ENCODE results near the gene MEG3. TPM values are rescaled to one million over a fixed set of nuclear protein-coding genes. Genes with fewer than 3 reads are reported as not detected.

Gene MEG3
- total and polyA plus RNA-seq, 2 of the 8 experiments (the other 6 are each of a cell fraction or from before 2014, with no cell fraction given): 0.17 to 1.1 TPM

DNA sequence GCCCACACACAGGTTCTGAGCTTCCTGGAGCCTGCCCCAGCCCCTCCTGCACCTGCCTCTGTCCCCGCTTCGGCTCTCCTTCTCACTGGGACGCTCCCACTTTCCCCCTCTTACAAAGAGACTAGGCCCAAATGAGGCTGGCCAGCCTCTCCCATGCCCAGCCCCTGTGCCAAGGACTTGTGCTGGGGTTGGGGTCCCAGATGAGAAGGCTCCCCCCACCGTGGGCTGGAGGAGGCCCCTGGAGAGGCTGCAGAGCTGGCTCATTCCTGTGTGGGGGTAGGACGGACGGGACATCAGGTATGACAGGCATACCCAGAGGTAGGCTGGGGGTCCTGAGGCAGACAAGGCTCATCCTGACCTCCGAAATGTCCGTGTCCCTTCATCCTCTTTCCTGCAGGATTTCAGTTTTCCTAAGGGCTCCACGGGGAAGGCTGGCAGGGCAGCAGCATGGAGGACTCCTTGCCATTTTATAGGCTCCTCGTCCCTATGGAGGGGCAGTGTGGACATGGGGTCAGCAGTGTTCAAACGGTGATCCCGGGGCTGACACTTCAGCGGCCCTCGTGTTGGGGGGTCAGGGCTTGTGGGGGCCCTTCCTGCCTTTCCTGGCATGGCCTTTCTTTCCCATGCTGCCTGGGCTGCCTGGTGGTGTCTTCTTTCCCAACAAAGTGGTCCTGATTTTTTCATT is 49.1 kb upstream of the MEG3 start (continued):
- TF ChIP-seq, protein P1, sequence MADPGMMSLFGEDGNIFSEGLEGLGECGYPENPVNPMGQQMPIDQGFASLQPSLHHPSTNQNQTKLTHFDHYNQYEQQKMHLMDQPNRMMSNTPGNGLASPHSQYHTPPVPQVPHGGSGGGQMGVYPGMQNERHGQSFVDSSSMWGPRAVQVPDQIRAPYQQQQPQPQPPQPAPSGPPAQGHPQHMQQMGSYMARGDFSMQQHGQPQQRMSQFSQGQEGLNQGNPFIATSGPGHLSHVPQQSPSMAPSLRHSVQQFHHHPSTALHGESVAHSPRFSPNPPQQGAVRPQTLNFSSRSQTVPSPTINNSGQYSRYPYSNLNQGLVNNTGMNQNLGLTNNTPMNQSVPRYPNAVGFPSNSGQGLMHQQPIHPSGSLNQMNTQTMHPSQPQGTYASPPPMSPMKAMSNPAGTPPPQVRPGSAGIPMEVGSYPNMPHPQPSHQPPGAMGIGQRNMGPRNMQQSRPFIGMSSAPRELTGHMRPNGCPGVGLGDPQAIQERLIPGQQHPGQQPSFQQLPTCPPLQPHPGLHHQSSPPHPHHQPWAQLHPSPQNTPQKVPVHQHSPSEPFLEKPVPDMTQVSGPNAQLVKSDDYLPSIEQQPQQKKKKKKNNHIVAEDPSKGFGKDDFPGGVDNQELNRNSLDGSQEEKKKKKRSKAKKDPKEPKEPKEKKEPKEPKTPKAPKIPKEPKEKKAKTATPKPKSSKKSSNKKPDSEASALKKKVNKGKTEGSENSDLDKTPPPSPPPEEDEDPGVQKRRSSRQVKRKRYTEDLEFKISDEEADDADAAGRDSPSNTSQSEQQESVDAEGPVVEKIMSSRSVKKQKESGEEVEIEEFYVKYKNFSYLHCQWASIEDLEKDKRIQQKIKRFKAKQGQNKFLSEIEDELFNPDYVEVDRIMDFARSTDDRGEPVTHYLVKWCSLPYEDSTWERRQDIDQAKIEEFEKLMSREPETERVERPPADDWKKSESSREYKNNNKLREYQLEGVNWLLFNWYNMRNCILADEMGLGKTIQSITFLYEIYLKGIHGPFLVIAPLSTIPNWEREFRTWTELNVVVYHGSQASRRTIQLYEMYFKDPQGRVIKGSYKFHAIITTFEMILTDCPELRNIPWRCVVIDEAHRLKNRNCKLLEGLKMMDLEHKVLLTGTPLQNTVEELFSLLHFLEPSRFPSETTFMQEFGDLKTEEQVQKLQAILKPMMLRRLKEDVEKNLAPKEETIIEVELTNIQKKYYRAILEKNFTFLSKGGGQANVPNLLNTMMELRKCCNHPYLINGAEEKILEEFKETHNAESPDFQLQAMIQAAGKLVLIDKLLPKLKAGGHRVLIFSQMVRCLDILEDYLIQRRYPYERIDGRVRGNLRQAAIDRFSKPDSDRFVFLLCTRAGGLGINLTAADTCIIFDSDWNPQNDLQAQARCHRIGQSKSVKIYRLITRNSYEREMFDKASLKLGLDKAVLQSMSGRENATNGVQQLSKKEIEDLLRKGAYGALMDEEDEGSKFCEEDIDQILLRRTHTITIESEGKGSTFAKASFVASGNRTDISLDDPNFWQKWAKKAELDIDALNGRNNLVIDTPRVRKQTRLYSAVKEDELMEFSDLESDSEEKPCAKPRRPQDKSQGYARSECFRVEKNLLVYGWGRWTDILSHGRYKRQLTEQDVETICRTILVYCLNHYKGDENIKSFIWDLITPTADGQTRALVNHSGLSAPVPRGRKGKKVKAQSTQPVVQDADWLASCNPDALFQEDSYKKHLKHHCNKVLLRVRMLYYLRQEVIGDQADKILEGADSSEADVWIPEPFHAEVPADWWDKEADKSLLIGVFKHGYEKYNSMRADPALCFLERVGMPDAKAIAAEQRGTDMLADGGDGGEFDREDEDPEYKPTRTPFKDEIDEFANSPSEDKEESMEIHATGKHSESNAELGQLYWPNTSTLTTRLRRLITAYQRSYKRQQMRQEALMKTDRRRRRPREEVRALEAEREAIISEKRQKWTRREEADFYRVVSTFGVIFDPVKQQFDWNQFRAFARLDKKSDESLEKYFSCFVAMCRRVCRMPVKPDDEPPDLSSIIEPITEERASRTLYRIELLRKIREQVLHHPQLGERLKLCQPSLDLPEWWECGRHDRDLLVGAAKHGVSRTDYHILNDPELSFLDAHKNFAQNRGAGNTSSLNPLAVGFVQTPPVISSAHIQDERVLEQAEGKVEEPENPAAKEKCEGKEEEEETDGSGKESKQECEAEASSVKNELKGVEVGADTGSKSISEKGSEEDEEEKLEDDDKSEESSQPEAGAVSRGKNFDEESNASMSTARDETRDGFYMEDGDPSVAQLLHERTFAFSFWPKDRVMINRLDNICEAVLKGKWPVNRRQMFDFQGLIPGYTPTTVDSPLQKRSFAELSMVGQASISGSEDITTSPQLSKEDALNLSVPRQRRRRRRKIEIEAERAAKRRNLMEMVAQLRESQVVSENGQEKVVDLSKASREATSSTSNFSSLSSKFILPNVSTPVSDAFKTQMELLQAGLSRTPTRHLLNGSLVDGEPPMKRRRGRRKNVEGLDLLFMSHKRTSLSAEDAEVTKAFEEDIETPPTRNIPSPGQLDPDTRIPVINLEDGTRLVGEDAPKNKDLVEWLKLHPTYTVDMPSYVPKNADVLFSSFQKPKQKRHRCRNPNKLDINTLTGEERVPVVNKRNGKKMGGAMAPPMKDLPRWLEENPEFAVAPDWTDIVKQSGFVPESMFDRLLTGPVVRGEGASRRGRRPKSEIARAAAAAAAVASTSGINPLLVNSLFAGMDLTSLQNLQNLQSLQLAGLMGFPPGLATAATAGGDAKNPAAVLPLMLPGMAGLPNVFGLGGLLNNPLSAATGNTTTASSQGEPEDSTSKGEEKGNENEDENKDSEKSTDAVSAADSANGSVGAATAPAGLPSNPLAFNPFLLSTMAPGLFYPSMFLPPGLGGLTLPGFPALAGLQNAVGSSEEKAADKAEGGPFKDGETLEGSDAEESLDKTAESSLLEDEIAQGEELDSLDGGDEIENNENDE (IDR thresholded peaks at IDR 0.05; ENCODE audit: insufficient replicate concordance, low read length): no peak
- no peak for TF ChIP-seq NRF1 (IDR thresholded peaks at IDR 0.05; ENCODE audit: low read depth, low read length)
- no peak for TF ChIP-seq CTBP2 (IDR thresholded peaks at IDR 0.05; ENCODE audit: borderline replicate concordance, insufficient read depth, insufficient read length, low read length)
- TF ChIP-seq YY1 (IDR thresholded peaks at IDR 0.05; ENCODE audit: low read depth, low read length): no peak
- TF ChIP-seq CEBPB (IDR thresholded peaks at IDR 0.05; ENCODE audit: low read depth, low read length): no peak
- TF ChIP-seq GABPA (IDR thresholded peaks at IDR 0.05; ENCODE audit: borderline replicate concordance, insufficient read depth, low read length): no peak
- no peak for TF ChIP-seq TCF12 (IDR thresholded peaks at IDR 0.05; ENCODE audit: low read depth, low read length)
- TF ChIP-seq RBBP5 (IDR thresholded peaks at IDR 0.05; ENCODE audit: borderline replicate concordance, low read depth, low read length): no peak
- TF ChIP-seq ZNF274 (IDR thresholded peaks at IDR 0.05; ENCODE audit: borderline replicate concordance, extremely low read depth, low read length): no peak
- no peak for TF ChIP-seq BACH1 (IDR thresholded peaks at IDR 0.05; ENCODE audit: low read length)

Measured in H1 (cell line).